Neutrophil (primary cell): ENCODE data around the gene RPP40.

Experiments used
- H3K27ac ChIP-seq: fragments of 200-600 bp; sonication (generic); 2 replicates; pipeline ENCODE4 v1.5.1; 2016; ENCODE audit warnings: mild to moderate bottlenecking, moderate library complexity
- H3K27me3 ChIP-seq: fragments of 200-600 bp; sonication (generic); 2 replicates; pipeline ENCODE4 v1.6.0; 2016; ENCODE audit warnings: mild to moderate bottlenecking
- H3K36me3 ChIP-seq: fragments of 200-600 bp; sonication (generic); 2 replicates; pipeline ENCODE4 v1.5.1; 2017
- H3K4me1 ChIP-seq, 2 experiments: fragments of 200-600 bp in 1 of 2; sonication (generic) in 1 of 2; 1 replicate in 1 of 2; 2 replicates in 1 of 2; pipeline versions ENCODE4 v1.5.1 to v1.6.1; 2013 to 2016; ENCODE audit warnings: low read depth in 1 of 2, low read length in 1 of 2, mild to moderate bottlenecking in 1 of 2, moderate library complexity in 1 of 2; ENCODE audit not compliant: control insufficient read depth in 1 of 2, insufficient read depth in 1 of 2
- H3K4me3 ChIP-seq, 2 experiments: fragments of 200-600 bp in 1 of 2; sonication (generic) in 1 of 2; 1 replicate in 1 of 2; 2 replicates in 1 of 2; pipeline ENCODE4 v1.5.1; 2013 to 2016; ENCODE audit warnings: low read depth in 1 of 2, low read length in 1 of 2, mild to moderate bottlenecking in 1 of 2, moderate library complexity in 1 of 2
- H3K9me3 ChIP-seq: fragments of 200-600 bp; sonication (generic); 2 replicates; pipeline ENCODE4 v1.5.1; 2016
- CTCF ChIP-seq: fragments of 200-600 bp; sonication (generic); IDR thresholded peaks from 2 replicates; pipeline ENCODE4 v1.5.1; 2016; ENCODE audit warnings: antibody characterized with exemption

Gene RPP40

GRCh38 chr6:5045416-5045815, 41.6 kb upstream of the RPP40 start:
- Histone ChIP-seq H3K27me3 (no peaks in the 10 kb centered on the region), H3K27ac (no peak overlapping the region), H3K36me3 (no peaks in the 10 kb centered on the region), H3K4me3 (no peak overlapping the region), H3K4me1 (no peaks in the 10 kb centered on the region), H3K9me3 (no peaks in the 10 kb centered on the region)
- TF ChIP-seq CTCF, result no peak

GRCh38 chr6:5044866-5045265, 41.0 kb upstream of the RPP40 start:
- no peak for TF ChIP-seq CTCF
- Histone ChIP-seq H3K4me3 (no peak overlapping the region), H3K4me1 (no peaks in the 10 kb centered on the region), H3K27ac (no peak overlapping the region), H3K9me3 (no peaks in the 10 kb centered on the region), H3K36me3 (no peaks in the 10 kb centered on the region), H3K27me3 (no peaks in the 10 kb centered on the region)

- Histone ChIP-seq H3K9me3 (no peaks in the 10 kb centered on the region), H3K36me3 (no peaks in the 10 kb centered on the region), H3K27ac (no peak overlapping the region), H3K4me3 (no peak overlapping the region), H3K27me3 (no peaks in the 10 kb centered on the region), H3K4me1 (no peaks in the 10 kb centered on the region)
- TF ChIP-seq CTCF, result no peak
Measured at GRCh38 chr6:5042436-5042835, 38.6 kb upstream of the RPP40 start.

- Histone ChIP-seq H3K27me3 (no peaks in the 10 kb centered on the region), H3K4me1 (no peaks in the 10 kb centered on the region), H3K27ac (no peak overlapping the region), H3K9me3 (no peaks in the 10 kb centered on the region), H3K4me3 (no peak overlapping the region), H3K36me3 (no peaks in the 10 kb centered on the region)
- TF ChIP-seq CTCF, result no peak
Measured at GRCh38 chr6:5041955-5042354, 38.1 kb upstream of the RPP40 start.

GRCh38 chr6:5036269-5036668, 32.4 kb upstream of the RPP40 start:
- Histone ChIP-seq H3K4me1 (no peaks in the 10 kb centered on the region), H3K27ac (no peak overlapping the region), H3K4me3 (no peak overlapping the region), H3K36me3 (no peaks in the 10 kb centered on the region), H3K27me3 (no peaks in the 10 kb centered on the region), H3K9me3 (no peaks in the 10 kb centered on the region)
- TF ChIP-seq CTCF, result no peak

GRCh38 chr6:5034736-5035135, 30.9 kb upstream of the RPP40 start:
- no peaks in the 10 kb centered on the region for H3K9me3 ChIP-seq
- H3K4me3 ChIP-seq, result no peak overlapping the region
- TF ChIP-seq CTCF, result no peak
- no peak overlapping the region for H3K27ac ChIP-seq
- no peaks in the 10 kb centered on the region for H3K27me3 ChIP-seq
- no peaks in the 10 kb centered on the region for H3K36me3 ChIP-seq
- no peaks in the 10 kb centered on the region for H3K4me1 ChIP-seq
